HEK293 (cell line): ENCODE results near the gene CCDC40.

Experiments used
- CTCF ChIP-seq: fragments of 450-650 bp; formaldehyde crosslinking; IDR thresholded peaks from 2 replicates; pipeline ENCODE4 v1.5.1; 2016; ENCODE audit warnings: missing biosample characterization, missing genetic modification characterization
- SETDB1 ChIP-seq: IDR thresholded peaks from one replicate; pipeline ENCODE4 v1.6.1; 2017; ENCODE audit warnings: mild to moderate bottlenecking, low read length, moderate library complexity, mixed read lengths; ENCODE audit not compliant: insufficient read length
- ZNF239 ChIP-seq: fragments of 450-650 bp; formaldehyde crosslinking; IDR thresholded peaks from 2 replicates; pipeline ENCODE4 v1.5.1; 2016; ENCODE audit warnings: missing biosample characterization, missing genetic modification characterization
- ZNF324 ChIP-seq: fragments of 450-650 bp; formaldehyde crosslinking; IDR thresholded peaks from 2 replicates; pipeline ENCODE4 v1.5.1; 2016; ENCODE audit warnings: missing biosample characterization, missing genetic modification characterization

GRCh38 chr17:80050706-80051105 lies 14.3 kb downstream of the CCDC40 start:
- TF ChIP-seq ZNF324 (tag by site-specific recombination) (no peak), ZNF239 (tag by site-specific recombination) (no peak), CTCF (no peak), SETDB1 (no peak)
